Activated CD8-positive, alpha-beta T cell treated with anti-CD3 and anti-CD28 coated beads for 36 hours (primary cell): ENCODE data around the gene NCKAP1. TPM values are rescaled to one million over a fixed set of nuclear protein-coding genes. Genes with fewer than 3 reads are reported as not detected.
A peak's percentile ranks its signal among the peaks of the same experiment; 100 is the strongest.

Source experiments
- ATAC-seq: fragments of 200-7000 bp; cut with Tn5 transposase; one replicate; pipeline ENCODE4 v1.10.0; 2021; ENCODE audit warnings: mild to moderate bottlenecking, moderate library complexity
- CTCF ChIA-PET: fragments of 350-600 bp; sonication (Branson Sonifier 250); formaldehyde crosslinking; loops from one replicate; lab custom pipeline; 2021; ENCODE audit warnings: antibody characterized with exemption; lab: Charles Lee
- POLR2A ChIA-PET: fragments of 350-600 bp; sonication (Branson Sonifier 250); formaldehyde crosslinking; loops from one replicate; lab custom pipeline; 2021; ENCODE audit warnings: antibody characterized with exemption; lab: Charles Lee
- DNase-seq: peaks from one replicate; pipeline ENCODE4 v3.0.0-alpha.2; 2020
- H3K27ac Mint-ChIP-seq: one replicate; pipeline ENCODE4 v1.8.0; 2021; ENCODE audit warnings: mild to moderate bottlenecking, mixed read lengths
- H3K27me3 Mint-ChIP-seq: one replicate; pipeline ENCODE4 v1.8.0; 2021; ENCODE audit warnings: mixed read lengths
- H3K36me3 Mint-ChIP-seq: one replicate; pipeline ENCODE4 v1.8.0; 2021; ENCODE audit warnings: low read depth, mixed read lengths
- H3K4me1 Mint-ChIP-seq: one replicate; pipeline ENCODE4 v1.8.0; 2021; ENCODE audit warnings: low read depth, mixed read lengths
- H3K4me3 Mint-ChIP-seq: one replicate; pipeline ENCODE4 v1.8.0; 2021; ENCODE audit warnings: mild to moderate bottlenecking, moderate library complexity, mixed read lengths
- H3K9me3 Mint-ChIP-seq: one replicate; pipeline ENCODE4 v1.8.0; 2021; ENCODE audit warnings: mixed read lengths
- intact Hi-C: fragments of 100-400 bp; cut with micrococcal nuclease; formaldehyde crosslinking; loops from one replicate; pipeline ENCODE4 v1.10.0; 2022
- total RNA-seq, 2 experiments: library from RNA; stranded (reverse); gene quantifications; one replicate each; pipeline ENCODE4 v1.2.3, GENCODE V29; 2021
- TF ChIP-seq, protein P1 (sequence below): fragments of 200-600 bp; IDR thresholded peaks from one replicate; pipeline ENCODE4 v1.8.0; 2022; ENCODE audit warnings: antibody characterized with exemption, mild to moderate bottlenecking

NCKAP1 gene, protein sequence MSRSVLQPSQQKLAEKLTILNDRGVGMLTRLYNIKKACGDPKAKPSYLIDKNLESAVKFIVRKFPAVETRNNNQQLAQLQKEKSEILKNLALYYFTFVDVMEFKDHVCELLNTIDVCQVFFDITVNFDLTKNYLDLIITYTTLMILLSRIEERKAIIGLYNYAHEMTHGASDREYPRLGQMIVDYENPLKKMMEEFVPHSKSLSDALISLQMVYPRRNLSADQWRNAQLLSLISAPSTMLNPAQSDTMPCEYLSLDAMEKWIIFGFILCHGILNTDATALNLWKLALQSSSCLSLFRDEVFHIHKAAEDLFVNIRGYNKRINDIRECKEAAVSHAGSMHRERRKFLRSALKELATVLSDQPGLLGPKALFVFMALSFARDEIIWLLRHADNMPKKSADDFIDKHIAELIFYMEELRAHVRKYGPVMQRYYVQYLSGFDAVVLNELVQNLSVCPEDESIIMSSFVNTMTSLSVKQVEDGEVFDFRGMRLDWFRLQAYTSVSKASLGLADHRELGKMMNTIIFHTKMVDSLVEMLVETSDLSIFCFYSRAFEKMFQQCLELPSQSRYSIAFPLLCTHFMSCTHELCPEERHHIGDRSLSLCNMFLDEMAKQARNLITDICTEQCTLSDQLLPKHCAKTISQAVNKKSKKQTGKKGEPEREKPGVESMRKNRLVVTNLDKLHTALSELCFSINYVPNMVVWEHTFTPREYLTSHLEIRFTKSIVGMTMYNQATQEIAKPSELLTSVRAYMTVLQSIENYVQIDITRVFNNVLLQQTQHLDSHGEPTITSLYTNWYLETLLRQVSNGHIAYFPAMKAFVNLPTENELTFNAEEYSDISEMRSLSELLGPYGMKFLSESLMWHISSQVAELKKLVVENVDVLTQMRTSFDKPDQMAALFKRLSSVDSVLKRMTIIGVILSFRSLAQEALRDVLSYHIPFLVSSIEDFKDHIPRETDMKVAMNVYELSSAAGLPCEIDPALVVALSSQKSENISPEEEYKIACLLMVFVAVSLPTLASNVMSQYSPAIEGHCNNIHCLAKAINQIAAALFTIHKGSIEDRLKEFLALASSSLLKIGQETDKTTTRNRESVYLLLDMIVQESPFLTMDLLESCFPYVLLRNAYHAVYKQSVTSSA
- 1 to 10 TPM; 3.1 to 3.9 TPM for total RNA-seq

DNA sequence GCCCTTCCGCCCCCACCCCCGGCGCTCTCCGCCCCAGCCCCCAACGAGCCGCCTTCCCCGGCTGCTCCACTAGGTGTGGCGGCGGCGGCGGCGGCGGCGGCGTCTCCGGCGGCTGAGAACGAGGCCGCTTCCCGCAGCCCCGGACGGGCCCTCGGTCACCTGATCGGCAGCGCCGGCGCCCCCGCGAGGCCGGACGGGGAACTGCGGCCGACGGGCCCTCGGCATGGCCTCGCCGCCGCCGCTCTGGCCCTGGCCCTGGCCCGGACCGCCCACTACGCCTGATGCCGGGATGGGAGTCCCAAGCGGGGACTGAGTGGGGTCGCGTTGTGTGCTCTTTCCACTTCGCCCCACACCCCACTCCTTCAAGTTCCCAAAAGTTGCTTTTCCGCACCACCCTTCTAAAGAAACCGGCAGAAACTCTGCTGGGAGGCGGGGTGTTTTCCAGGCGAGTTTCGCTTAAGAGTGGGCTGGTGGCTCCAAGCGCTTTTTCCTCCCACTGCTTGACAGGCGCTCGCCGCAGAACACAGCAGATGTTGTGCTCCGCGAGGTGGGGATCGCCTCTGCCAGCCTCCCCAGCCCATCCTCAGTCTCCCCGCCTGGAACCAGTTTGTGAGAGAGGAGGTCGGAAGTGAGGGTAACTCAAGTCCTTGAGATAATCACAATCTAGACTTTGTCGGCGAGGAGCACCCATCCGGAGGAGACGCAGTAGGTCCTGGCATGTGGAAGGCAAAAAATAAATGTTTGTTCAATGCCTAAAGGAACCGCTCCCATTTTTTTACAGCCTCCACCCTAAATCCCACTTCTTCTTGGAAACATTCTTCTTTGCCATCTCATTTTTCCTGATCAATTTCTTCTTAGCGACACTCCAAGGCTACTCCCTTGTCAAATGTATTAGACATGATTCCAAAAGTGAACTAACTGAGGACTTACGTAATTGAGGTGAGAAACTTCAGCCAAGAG is at the start of gene NCKAP1:
Gene NCKAP1, minus strand, starts transcription at position 117 of the 960 bp plus-strand sequence. CDS start 358 bp downstream, outside the sequence.
- ATAC-seq (peak; percentile 94), DNase-seq (peak; percentile 88)
- peaks cover 24% of the 10 kb centered on the region for H3K4me1 Mint-ChIP-seq
- TF ChIP-seq, protein P1, sequence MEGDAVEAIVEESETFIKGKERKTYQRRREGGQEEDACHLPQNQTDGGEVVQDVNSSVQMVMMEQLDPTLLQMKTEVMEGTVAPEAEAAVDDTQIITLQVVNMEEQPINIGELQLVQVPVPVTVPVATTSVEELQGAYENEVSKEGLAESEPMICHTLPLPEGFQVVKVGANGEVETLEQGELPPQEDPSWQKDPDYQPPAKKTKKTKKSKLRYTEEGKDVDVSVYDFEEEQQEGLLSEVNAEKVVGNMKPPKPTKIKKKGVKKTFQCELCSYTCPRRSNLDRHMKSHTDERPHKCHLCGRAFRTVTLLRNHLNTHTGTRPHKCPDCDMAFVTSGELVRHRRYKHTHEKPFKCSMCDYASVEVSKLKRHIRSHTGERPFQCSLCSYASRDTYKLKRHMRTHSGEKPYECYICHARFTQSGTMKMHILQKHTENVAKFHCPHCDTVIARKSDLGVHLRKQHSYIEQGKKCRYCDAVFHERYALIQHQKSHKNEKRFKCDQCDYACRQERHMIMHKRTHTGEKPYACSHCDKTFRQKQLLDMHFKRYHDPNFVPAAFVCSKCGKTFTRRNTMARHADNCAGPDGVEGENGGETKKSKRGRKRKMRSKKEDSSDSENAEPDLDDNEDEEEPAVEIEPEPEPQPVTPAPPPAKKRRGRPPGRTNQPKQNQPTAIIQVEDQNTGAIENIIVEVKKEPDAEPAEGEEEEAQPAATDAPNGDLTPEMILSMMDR: peak; percentile 78
- no peak within 1 kb of the TSS for H3K27ac Mint-ChIP-seq
- ChIA-PET POLR2A (interaction anchor here (1.0 kb wide), 1 partner anchor 87 kb away, joined by 3 read pairs; no protein-coding TSS in a partner anchor), CTCF (interaction anchor here (1.4 kb wide), 1 partner anchor 59 kb away, joined by 3 read pairs; no protein-coding TSS in a partner anchor)
- H3K9me3 Mint-ChIP-seq: no peaks in the 10 kb centered on the region
- intact Hi-C loops: no loop called here
- H3K27me3 Mint-ChIP-seq: peaks cover 55% of the 10 kb centered on the region
- H3K36me3 Mint-ChIP-seq: no peaks in the 10 kb centered on the region
- peak within 1 kb of the TSS; percentile 73 for H3K4me3 Mint-ChIP-seq

DNA sequence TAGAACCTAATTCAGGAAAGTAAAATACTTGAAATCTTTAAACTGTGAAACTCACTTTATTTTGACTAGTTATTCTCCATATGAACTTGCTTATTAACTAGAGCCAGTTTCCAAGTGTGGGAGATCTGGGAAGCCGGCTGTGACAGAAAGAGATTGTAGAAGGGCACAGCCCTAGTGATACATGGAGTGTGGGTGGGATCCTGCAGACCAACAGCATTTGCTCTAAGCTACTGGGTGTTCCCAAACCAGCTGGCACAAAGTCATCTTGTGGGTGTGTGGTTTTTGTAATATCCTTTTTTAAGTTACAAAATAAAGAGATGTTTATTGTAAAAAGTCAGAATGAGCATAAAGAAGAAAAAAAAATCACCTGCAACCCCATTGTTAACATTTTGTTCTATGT is 43.7 kb upstream of the NCKAP1 start:
- TF ChIP-seq, protein P1: no peak
- Mint-ChIP-seq H3K27me3 (peaks cover 3% of the 10 kb centered on the region), H3K4me3 (no peak overlapping the region), H3K9me3 (no peaks in the 10 kb centered on the region), H3K4me1 (peaks cover 6% of the 10 kb centered on the region), H3K27ac (no peak overlapping the region), H3K36me3 (no peaks in the 10 kb centered on the region)
- no peak for DNase-seq
- CTCF ChIA-PET: interaction anchor here (1.0 kb wide), 1 partner anchor 11 kb away, joined by 3 read pairs; no protein-coding TSS in a partner anchor
- POLR2A ChIA-PET: no interaction called here
- intact Hi-C loops: no loop called here
- no peak for ATAC-seq

DNA sequence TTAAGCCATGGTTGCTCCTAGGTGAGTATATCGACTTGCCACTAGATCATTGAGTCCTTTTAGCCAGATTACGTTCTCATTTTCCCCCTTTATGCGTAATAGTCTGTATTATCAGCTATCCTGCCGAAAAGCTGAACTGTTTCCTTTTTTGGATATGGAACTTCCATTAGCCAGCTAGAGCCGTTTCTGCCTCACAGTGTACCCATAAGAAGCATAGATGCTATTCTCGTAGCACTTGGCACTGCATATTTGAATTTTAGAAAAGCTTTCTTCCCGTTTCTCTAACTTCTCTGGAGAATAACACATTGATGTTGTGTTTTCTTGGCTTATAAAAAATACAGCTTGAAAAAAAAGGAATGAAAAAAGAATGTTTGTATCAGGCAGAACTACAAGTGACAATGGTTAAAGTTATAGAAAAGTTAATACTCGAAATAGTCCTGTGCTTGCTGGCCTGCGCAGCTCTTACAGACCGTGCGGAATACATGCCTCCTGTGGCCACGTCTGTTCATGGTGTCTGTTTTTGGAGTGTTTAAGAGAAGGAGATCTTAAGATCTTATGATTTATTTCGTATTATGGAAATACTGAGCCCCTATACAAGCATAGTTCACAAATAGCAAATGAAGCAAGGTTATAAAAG is 41.0 kb upstream of the NCKAP1 start:
- TF ChIP-seq, protein P1: no peak
- ChIA-PET POLR2A (interaction anchor here (0.6 to 1.6 kb wide), 3 partner anchors 15 to 838 kb away, joined by 3 read pairs; no protein-coding TSS in a partner anchor), CTCF (interaction anchor here (1.0 to 1.8 kb wide), 2 partner anchors 9 to 15 kb away, joined by 3 to 4 read pairs; no protein-coding TSS in a partner anchor)
- H3K27me3 Mint-ChIP-seq: peaks cover 3% of the 10 kb centered on the region
- H3K27ac Mint-ChIP-seq: no peak overlapping the region
- DNase-seq (no peak), ATAC-seq (peak; percentile 16)
- peaks cover 6% of the 10 kb centered on the region for H3K4me1 Mint-ChIP-seq
- no peaks in the 10 kb centered on the region for H3K36me3 Mint-ChIP-seq
- peak overlapping the region; percentile 80 for H3K4me3 Mint-ChIP-seq
- intact Hi-C loops: no loop called here
- no peaks in the 10 kb centered on the region for H3K9me3 Mint-ChIP-seq
